Spinal cord (tissue), 10 donors: ENCODE measurements around the gene MUC2. TPM values are rescaled to one million over a fixed set of nuclear protein-coding genes. Genes with fewer than 3 reads are reported as not detected.

Experiments used
- DNase-seq, 6 donors: peaks; one replicate each; pipeline versions ENCODE4 v3.0.0 to v3.0.0-alpha.2; 2013 to 2015; ENCODE audit warnings: low spot score in 6 of 6, low read depth in 4 of 6
- H3K27ac ChIP-seq: one replicate; pipeline ENCODE4 v1.5.1; 2013; ENCODE audit warnings: low read depth, low read length, control low read depth
- H3K27me3 ChIP-seq: one replicate; pipeline ENCODE4 v1.6.1; 2013; ENCODE audit warnings: low read length; ENCODE audit not compliant: control insufficient read depth, insufficient read depth
- H3K36me3 ChIP-seq: one replicate; pipeline ENCODE4 v1.6.1; 2013; ENCODE audit warnings: low read length; ENCODE audit not compliant: control insufficient read depth, insufficient read depth
- H3K4me1 ChIP-seq: one replicate; pipeline ENCODE4 v1.6.1; 2013; ENCODE audit warnings: low read length; ENCODE audit not compliant: control insufficient read depth, insufficient read depth
- H3K4me3 ChIP-seq: one replicate; pipeline ENCODE4 v1.5.1; 2013; ENCODE audit warnings: low read depth, low read length, control low read depth
- H3K9me3 ChIP-seq: one replicate; pipeline ENCODE4 v1.6.1; 2013; ENCODE audit warnings: low read length; ENCODE audit not compliant: control insufficient read depth, insufficient read depth
- WGBS: methylation state at CpG from one replicate; pipeline ENCODE4 v1.1.5; 2013; ENCODE audit warnings: missing lambda C conversion rate; ENCODE audit not compliant: insufficient coverage; 5-methylcytosine and 5-hydroxymethylcytosine counted together
- polyA plus RNA-seq, 2 donors: library from polyadenylated mRNA; unstranded; fragments of 120-200 nt; gene quantifications; one replicate each; pipeline ENCODE4 v1.2.1, GENCODE V29; 2013; ENCODE audit not compliant: insufficient read length in 2 of 2
- total RNA-seq, 2 donors: library from RNA; depleted of rRNA in 1 of 2; stranded (reverse); fragments of 120-200 nt in 1 of 2; fragments of >200 nt in 1 of 2; gene quantifications; one replicate each; pipeline versions ENCODE4 v1.2.3 to v1.2.4, GENCODE V29; 2013 to 2014
- donor health status: healthy.

MUC2 gene
- total and polyA plus RNA-seq, 4 donors: not detected

DNA sequence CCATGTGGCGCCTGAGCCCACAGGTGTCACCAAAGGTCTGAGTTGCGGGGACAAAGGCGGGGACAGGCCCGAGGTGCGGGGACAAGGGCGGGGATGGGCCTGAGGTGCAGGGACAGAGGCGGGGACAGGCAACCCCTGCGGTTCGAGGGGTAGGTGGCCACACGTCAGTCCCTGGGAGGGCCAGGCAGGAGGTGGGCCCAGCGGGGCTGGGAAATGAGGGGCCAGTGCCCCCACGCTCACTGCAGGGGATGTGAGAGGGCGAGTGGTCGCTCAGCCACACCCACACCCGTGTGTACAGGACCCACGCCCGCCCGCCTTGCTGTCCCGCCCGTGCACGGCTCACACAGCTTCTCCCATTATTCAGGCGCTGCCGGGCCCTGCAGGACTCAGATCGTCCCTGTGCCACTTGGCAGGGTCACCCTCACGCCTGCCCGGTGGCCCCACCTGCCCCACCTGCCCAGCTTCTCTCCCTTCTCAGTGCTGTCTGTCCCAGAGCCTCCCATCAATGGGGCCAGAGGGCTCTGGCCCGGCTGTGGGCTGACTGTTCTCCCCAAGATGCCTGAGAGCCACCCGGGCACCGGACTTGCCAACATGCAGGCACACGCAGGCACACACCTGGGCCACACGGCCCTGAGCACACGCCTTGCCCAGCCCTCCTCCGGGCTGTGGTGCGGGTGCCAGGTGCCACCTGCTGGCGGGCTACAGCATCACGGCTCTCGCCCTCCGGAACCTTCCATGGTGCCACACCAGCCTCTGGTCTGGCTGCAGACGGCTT lies 23.9 kb upstream of the MUC2 start:
- Histone ChIP-seq H3K9me3 (no peaks in the 10 kb centered on the region), H3K27me3 (no peaks in the 10 kb centered on the region), H3K4me1 (peaks cover 25% of the 10 kb centered on the region), H3K27ac (no peak overlapping the region), H3K36me3 (no peaks in the 10 kb centered on the region), H3K4me3 (no peak overlapping the region)
- peak in 5 of 6 donors; percentile 7 to 87 (median 20) for DNase-seq
- 61% methylated on average over 37 of the region's 39 CpGs for WGBS

DNA sequence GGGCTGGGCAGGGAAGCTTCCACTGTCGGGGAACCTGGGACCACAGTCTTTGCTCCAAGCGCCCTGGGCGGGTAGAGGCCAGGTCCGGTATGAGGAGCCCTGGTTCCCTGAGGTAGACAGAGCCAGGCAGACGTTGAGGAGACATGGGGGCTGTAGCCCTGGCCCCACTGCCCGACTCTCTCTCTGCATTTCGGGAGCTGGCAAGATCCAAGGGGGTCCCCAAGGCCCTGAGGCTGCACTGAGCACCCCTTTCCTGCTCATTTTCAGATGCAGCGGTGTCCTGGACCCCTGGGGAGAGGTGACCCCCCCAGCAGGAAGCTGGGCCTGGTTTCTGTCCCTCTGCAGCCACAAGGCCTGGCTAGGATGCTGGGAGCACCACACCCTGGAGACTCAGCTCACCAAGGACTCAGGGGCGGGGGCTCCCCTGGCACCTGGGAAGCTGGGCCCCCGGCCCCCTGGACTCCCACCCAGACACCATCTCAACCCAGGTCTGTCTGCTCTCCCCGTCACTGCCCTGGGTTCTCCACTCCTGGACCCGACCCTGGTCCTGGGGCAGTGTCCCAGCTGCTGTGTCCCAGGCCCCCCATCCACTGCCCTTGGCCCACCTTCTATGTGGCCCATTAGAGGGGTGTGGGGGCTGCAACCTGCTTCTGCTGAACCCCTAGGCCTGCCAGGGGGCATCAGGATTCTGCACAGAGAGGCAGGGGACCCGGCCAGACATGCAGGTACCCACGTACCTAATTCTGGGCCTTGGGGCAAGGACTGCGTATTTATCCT lies 23.1 kb upstream of the MUC2 start:
- Histone ChIP-seq H3K27me3 (no peaks in the 10 kb centered on the region), H3K27ac (no peak overlapping the region), H3K36me3 (no peaks in the 10 kb centered on the region), H3K4me1 (peaks cover 25% of the 10 kb centered on the region), H3K9me3 (no peaks in the 10 kb centered on the region), H3K4me3 (no peak overlapping the region)
- DNase-seq: no peak
- WGBS: 74% methylated on average over 14 of the region's 15 CpGs

DNA sequence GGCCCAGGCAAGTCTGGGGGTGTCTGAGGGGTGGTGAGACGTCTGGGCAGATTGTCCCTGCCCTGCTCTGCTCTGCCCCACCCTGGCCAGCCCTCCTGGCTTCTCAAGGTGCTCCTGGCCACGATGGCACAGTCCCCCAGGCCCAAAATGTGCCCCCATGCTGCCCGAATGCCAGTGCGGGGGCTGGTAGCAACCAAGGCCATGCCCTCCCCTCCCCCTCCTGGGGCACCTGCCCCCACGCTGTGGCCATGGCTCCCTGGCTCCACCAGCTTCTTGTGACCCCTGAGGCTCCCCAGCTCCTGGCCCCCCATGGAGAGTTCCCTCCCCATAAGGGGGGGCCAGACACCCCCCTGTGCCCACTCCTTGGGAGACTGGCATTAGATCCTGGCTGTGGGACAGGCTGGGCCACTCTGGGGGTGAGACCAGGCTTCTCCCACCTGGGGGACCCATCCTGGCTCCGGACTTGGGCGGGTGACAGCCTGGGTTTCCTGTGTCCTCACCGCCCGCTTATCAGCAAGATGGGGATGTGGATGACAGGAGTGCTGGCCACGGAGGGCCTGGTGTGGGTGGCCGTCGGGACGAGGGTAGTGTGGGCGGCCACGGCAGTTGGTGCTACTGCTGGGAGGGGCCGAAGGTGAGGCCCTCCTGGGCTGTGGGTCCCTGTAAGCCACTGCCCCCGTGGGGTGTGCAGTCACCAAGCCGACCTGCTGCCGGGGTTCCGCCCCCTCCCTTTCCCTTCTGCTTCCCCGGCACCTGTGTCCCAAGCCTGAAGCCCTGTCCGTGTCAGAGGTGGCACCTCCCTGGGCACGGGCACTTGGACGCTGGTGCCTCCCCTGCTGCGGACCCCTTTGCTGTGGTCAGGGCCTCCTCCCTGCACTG lies 22.3 kb upstream of the MUC2 start:
- Histone ChIP-seq H3K9me3 (no peaks in the 10 kb centered on the region), H3K36me3 (no peaks in the 10 kb centered on the region), H3K4me3 (no peak overlapping the region), H3K27ac (no peak overlapping the region), H3K27me3 (no peaks in the 10 kb centered on the region), H3K4me1 (peaks cover 25% of the 10 kb centered on the region)
- WGBS: 89% methylated on average over 25 of the region's 25 CpGs
- no peak for DNase-seq

DNA sequence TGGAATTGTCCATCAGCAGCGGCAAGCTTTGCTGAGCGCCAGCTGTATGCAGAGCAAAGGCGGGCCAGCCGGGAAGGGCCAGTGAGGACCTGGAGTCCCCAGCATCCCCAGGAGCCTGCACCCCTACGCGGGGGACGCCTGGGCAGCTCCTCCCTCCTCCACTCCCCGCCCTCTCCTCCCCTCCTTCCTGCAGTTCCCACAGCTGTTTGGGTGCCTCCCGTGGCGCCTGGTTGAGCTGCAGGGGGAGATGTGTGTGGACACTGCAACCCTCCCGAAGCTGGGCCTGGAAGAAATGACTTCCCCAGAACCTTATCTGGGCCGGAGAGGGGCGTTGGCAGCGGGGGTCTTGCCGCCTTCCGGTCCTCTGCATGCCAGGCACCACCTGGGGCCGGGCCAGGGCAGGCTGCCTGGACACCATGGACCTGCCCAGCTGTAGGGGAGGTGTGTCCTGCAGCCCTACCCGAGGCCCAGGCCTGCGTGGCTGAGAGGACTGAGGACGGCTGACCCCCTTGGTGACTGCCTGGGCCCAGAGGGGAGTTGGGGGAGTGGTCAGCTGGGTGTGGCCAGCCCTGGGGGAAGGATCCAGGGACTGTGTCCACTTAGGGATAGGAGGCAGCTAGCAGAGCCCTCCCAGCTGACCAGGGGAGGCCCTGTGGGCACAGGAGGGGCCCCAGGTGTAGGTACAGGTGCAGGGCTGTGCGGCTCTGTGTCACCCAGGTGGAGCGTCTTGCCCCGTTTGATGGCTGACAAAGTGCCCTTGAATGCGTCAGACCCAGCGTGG lies 21.4 kb upstream of the MUC2 start:
- DNase-seq: no peak
- Histone ChIP-seq H3K4me3 (no peak overlapping the region), H3K36me3 (no peaks in the 10 kb centered on the region), H3K27me3 (no peaks in the 10 kb centered on the region), H3K4me1 (peaks cover 25% of the 10 kb centered on the region), H3K9me3 (no peaks in the 10 kb centered on the region), H3K27ac (no peak overlapping the region)
- 78% methylated on average over 18 of the region's 25 CpGs for WGBS

DNA sequence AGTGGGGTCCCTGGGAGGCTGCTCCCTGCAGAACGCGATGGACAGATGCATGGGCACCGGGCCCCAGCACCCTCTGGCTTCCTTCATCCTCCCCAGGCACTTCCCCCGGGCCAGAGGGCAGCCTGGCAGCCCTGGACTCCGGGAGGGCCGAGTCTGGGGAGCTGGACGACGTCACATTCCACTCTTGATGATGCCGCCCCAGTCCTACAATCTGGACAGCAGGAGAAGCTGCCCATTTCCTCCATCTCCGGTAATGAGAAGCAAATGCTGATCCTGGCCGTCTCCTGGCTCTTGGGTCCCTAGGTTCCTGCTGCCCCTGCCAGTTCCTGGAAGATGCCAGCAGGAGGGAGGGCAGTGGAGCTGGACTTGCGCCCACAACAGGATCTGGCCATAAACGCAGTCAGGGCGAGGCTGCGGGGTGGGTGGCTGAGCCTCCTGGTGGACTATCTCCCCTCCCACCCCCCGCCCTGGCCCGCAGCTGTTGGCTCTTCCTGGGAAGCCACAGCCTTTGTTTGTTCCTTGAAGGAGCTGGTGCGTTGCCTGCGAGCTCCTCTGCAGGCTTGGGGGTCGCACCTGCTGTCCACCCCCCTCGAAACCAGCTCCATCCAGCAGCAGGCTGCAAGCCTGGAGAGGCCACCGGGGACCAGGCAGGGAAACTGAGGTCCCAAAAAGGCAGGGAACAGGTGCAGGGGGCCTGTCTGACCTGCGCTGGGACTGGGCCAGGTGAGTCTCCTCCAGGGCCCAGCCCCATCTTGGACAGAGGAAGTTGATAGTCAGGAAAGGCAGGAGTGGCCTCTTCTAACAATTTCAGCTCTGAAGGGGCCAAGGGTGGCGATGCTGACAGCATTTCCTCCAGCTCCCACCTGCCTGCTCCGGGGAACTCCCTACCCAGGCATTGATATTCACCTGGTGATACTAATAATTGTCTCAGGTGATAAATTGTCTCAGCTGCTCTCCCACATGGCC lies 20.2 kb upstream of the MUC2 start:
- peak in 1 of 6 donors; percentile 8 for DNase-seq
- 42% methylated on average over 22 of the region's 25 CpGs for WGBS
- Histone ChIP-seq H3K9me3 (no peaks in the 10 kb centered on the region), H3K27me3 (no peaks in the 10 kb centered on the region), H3K27ac (no peak overlapping the region), H3K4me3 (no peak overlapping the region), H3K36me3 (no peaks in the 10 kb centered on the region), H3K4me1 (peaks cover 25% of the 10 kb centered on the region)

DNA sequence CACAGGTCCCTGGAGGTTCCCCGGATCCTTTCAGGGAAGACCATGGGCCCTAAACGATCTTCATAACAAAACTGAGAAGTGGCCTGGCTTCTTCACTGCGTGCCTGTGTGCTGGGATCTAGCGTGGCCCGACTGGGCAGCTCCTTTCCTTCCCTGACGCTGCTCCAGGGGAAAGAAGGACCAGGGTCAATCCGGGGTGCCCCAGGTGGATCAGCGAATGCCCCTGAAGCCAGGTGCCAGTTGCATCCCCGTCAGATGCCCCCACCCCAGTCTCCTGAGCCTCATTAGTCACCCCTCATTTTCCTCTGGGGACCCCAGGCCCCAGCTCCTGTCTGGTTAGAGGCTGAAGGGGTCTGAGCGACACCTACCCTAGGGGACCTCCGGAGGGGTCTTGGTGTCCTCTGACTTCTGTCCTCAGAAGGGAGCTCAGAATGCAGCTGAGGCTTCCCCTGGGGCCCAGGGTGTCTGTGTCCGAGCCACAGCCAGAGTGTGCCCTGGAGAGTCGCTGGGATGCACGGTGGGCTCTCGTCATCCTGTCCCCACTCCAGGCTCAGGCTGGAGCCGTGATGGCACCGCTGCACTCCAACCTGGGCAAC lies 19.5 kb upstream of the MUC2 start:
- WGBS: 89% methylated on average over 13 of the region's 17 CpGs
- H3K4me3 ChIP-seq: no peak overlapping the region
- peaks cover 25% of the 10 kb centered on the region for H3K4me1 ChIP-seq
- no peaks in the 10 kb centered on the region for H3K27me3 ChIP-seq
- H3K9me3 ChIP-seq: no peaks in the 10 kb centered on the region
- DNase-seq: no peak
- H3K27ac ChIP-seq: no peak overlapping the region
- no peaks in the 10 kb centered on the region for H3K36me3 ChIP-seq

DNA sequence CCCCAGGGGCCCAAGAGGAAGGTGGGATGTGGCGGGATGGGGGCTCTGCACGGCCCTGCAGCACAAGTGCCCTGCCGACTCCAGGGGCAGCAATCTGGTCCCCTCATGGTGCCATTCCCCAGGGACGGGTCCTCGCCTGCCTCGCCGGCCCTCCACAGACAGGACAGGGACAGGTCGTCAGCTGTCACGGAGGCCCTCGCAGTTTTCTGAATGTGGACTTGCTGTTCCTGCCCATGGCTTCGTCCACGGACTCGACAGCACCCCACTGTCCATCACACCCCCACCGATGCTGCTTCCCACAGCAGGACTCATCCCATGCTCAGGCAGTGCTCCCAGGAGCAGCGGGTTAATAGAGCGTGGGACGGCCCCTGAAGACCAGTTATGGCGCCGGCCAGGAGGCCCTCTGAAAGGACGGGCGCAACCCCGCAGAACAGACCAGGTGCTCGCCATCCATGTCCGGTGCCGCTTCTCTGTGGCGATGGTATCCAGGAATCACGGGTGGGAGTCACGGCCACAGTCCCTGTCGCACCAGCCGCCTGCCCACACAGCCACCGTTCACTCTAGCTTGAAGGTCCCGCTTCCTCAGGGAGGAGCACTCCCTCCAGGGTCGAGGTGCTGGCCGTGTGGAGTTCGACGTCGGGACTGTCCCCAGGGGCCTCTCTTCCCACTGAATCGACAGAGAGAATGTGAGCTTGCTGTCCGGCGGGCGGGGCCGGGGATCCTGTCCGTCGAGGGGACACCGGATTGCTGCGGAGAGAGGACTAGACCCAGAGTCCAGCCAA lies 18.5 kb upstream of the MUC2 start:
- no peaks in the 10 kb centered on the region for H3K27me3 ChIP-seq
- no peak overlapping the region for H3K4me3 ChIP-seq
- no peak overlapping the region for H3K27ac ChIP-seq
- no peak for DNase-seq
- H3K36me3 ChIP-seq: no peaks in the 10 kb centered on the region
- 79% methylated on average over 45 of the region's 46 CpGs for WGBS
- no peaks in the 10 kb centered on the region for H3K9me3 ChIP-seq
- H3K4me1 ChIP-seq: peaks cover 20% of the 10 kb centered on the region

DNA sequence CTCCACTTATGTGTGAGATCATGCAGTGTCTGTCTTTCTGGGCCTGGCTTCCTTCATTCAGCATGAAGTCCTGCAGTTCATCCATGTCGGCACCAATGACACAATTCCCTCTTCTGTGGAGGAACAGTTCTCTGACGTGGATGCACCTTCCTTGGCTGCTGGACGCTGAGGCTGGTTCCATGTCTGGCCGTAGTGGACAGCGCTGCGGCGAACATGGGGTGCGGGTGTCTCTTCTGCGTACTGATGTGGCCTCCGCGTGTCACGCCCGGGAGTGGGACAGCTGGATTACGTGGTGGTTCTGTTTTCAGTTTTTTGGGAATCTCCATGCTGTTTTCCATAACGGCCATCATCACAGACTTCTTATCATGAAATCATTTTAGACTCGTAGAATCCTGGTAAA lies 16.9 kb upstream of the MUC2 start:
- 96% methylated on average over 12 of the region's 16 CpGs for WGBS

More for the DNA sequence above, 16.9 kb upstream of the MUC2 start:
- no peaks in the 10 kb centered on the region for H3K36me3 ChIP-seq
- H3K27me3 ChIP-seq: no peaks in the 10 kb centered on the region
- peaks cover 3% of the 10 kb centered on the region for H3K9me3 ChIP-seq
- H3K4me3 ChIP-seq: no peak overlapping the region
- no peak for DNase-seq
- H3K4me1 ChIP-seq: peaks cover 17% of the 10 kb centered on the region
- no peak overlapping the region for H3K27ac ChIP-seq
